ENCODE measurements around the gene ZNF789. TPM values are rescaled to one million over a fixed set of nuclear protein-coding genes. Genes with fewer than 3 reads are reported as not detected.

Gene ZNF789
- total and polyA plus RNA-seq, 9 of the 15 experiments (the other 6 are each of a cell fraction or from before 2014, with no cell fraction given): 6.1 to 57.0 (median 24.8) TPM

DNA sequence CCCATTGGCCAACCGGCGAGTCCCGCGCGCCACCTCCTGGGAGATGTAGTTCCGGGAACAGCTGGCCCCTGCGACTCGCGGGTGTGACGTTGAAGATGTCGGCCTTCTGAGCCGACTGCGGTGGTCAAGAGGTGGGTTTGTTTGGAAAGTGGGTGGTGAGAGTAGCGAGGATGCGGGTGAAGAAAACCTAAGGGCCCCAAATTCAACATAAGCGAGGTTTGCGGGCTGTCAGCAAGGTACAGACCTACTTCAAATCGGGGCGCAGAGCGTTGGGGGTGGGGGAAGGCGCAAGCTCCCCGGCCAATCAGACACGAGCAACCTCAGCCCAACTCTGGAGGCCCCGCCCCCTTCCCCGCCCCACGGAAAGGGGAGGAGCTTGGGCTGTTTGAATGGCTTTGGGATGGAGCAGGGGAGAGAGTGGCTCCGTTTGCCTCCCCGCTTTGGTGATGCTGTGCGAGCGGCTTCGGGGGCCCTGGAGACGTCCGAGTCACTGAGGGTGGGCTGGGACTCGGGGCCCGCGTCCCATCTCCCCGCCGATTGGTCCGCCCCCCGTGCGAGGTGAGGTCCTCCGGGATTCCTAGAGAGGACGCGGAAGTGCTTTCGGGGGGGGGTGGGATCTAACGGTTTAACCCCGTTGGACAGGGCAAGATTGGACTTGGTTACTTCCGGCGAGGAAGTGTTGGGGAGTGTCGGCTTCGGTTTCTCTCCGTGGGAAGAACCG is 32.1 kb downstream of the ZNF789 start, which contains the start of gene ZKSCAN5 (continued):
- no peak for TF ChIP-seq BRD4 (IDR thresholded peaks at IDR 0.05)
- no peak for TF ChIP-seq KLF6 (CRISPR knock-in tag; IDR thresholded peaks at IDR 0.05; ENCODE audit: borderline replicate concordance)
- no peak for TF ChIP-seq ESRRB (CRISPR knock-in tag; IDR thresholded peaks at IDR 0.05; ENCODE audit: borderline replicate concordance)
- peak; percentile 73 for TF ChIP-seq FOXM1 (IDR thresholded peaks at IDR 0.05; ENCODE audit: low read depth)
- 0 out of 2 replicates have a peak, but pooled peaks have one; percentile 29 for TF ChIP-seq FOXM1 (CRISPR knock-in tag; IDR thresholded peaks at IDR 0.05; ENCODE audit: low read depth)
- no peak for TF ChIP-seq RFX7 (CRISPR knock-in tag; IDR thresholded peaks at IDR 0.05)
- no peak for TF ChIP-seq SRSF3 (IDR thresholded peaks at IDR 0.05; ENCODE audit: insufficient read depth, low read length)
- TF ChIP-seq, protein P1, sequence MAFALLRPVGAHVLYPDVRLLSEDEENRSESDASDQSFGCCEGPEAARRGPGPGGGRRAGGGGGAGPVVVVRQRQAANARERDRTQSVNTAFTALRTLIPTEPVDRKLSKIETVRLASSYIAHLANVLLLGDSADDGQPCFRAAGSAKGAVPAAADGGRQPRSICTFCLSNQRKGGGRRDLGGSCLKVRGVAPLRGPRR (CRISPR knock-in tag; IDR thresholded peaks at IDR 0.05): no peak
- TF ChIP-seq LEF1 (IDR thresholded peaks at IDR 0.05): peak; percentile 15
- no peak for TF ChIP-seq SREBF2 (CRISPR knock-in tag; IDR thresholded peaks at IDR 0.05)
- TF ChIP-seq, protein P2, sequence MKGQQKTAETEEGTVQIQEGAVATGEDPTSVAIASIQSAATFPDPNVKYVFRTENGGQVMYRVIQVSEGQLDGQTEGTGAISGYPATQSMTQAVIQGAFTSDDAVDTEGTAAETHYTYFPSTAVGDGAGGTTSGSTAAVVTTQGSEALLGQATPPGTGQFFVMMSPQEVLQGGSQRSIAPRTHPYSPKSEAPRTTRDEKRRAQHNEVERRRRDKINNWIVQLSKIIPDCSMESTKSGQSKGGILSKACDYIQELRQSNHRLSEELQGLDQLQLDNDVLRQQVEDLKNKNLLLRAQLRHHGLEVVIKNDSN (CRISPR knock-in tag; IDR thresholded peaks at IDR 0.05): no peak
- TF ChIP-seq, protein P3, sequence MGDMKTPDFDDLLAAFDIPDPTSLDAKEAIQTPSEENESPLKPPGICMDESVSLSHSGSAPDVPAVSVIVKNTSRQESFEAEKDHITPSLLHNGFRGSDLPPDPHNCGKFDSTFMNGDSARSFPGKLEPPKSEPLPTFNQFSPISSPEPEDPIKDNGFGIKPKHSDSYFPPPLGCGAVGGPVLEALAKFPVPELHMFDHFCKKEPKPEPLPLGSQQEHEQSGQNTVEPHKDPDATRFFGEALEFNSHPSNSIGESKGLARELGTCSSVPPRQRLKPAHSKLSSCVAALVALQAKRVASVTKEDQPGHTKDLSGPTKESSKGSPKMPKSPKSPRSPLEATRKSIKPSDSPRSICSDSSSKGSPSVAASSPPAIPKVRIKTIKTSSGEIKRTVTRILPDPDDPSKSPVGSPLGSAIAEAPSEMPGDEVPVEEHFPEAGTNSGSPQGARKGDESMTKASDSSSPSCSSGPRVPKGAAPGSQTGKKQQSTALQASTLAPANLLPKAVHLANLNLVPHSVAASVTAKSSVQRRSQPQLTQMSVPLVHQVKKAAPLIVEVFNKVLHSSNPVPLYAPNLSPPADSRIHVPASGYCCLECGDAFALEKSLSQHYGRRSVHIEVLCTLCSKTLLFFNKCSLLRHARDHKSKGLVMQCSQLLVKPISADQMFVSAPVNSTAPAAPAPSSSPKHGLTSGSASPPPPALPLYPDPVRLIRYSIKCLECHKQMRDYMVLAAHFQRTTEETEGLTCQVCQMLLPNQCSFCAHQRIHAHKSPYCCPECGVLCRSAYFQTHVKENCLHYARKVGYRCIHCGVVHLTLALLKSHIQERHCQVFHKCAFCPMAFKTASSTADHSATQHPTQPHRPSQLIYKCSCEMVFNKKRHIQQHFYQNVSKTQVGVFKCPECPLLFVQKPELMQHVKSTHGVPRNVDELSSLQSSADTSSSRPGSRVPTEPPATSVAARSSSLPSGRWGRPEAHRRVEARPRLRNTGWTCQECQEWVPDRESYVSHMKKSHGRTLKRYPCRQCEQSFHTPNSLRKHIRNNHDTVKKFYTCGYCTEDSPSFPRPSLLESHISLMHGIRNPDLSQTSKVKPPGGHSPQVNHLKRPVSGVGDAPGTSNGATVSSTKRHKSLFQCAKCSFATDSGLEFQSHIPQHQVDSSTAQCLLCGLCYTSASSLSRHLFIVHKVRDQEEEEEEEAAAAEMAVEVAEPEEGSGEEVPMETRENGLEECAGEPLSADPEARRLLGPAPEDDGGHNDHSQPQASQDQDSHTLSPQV (IDR thresholded peaks at IDR 0.05): no peak
- TF ChIP-seq U2AF2 (optimal IDR thresholded peaks at IDR 0.05; ENCODE audit: low read depth, low read length): no peak
- TF ChIP-seq CEBPG (CRISPR knock-in tag; IDR thresholded peaks at IDR 0.05): no peak
- peak in 1 of 2 experiments; percentile 14; a peak in 1 of 4 replicates for TF ChIP-seq CEBPG (tag; conservative IDR thresholded peaks at IDR 0.05 in 1 of 2, IDR thresholded peaks at IDR 0.05 in 1 of 2)
- TF ChIP-seq ZNF668 (CRISPR knock-in tag; IDR thresholded peaks at IDR 0.05): no peak
- TF ChIP-seq SMARCC2 (IDR thresholded peaks at IDR 0.05; ENCODE audit: low read depth): no peak
- TF ChIP-seq, protein P4, sequence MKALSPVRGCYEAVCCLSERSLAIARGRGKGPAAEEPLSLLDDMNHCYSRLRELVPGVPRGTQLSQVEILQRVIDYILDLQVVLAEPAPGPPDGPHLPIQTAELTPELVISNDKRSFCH (CRISPR knock-in tag; IDR thresholded peaks at IDR 0.05): no peak
- TF ChIP-seq, protein P4 (tag; IDR thresholded peaks at IDR 0.05): no peak
- TF ChIP-seq ZNF282 (CRISPR knock-in tag; IDR thresholded peaks at IDR 0.05): no peak
- peak; percentile 48; the same call in 1 of the 2 replicates for TF ChIP-seq KHSRP (IDR thresholded peaks at IDR 0.05)
- no peak for TF ChIP-seq MECOM (CRISPR knock-in tag; IDR thresholded peaks at IDR 0.05)
- no peak for TF ChIP-seq XRCC4 (IDR thresholded peaks at IDR 0.05; ENCODE audit: extremely low read depth, insufficient read depth, insufficient read length)
- TF ChIP-seq FOXA3 (CRISPR knock-in tag; conservative IDR thresholded peaks at IDR 0.05 in 1 of 2, IDR thresholded peaks at IDR 0.05 in 1 of 2): no peak
- TF ChIP-seq HDAC1 (IDR thresholded peaks at IDR 0.05): peak in 1 of 2 experiments; percentile 79; a peak in 1 of 4 replicates

Data from K562 (cell line).